Upper lobe of left lung (tissue), 6 donors: Measurements from ENCODE around the gene RUNX1. TPM values are rescaled to one million over a fixed set of nuclear protein-coding genes. Genes with fewer than 3 reads are reported as not detected.

Experiments
- ATAC-seq, 2 donors: fragments of 200-7000 bp; cut with Tn5 transposase; one replicate each; pipeline ENCODE4 v1.9.1; 2022; ENCODE audit warnings: mild to moderate bottlenecking in 2 of 2, moderate library complexity in 2 of 2; ENCODE audit not compliant: low FRiP score in 2 of 2
- DNase-seq, 2 donors: peaks; one replicate each; pipeline ENCODE4 v3.0.0-alpha.2; 2019 to 2020
- H3K27ac ChIP-seq, 4 donors: fragments of 200-600 bp; sonication (generic); one replicate each; pipeline ENCODE4 v1.5.1; 2016 to 2019
- H3K27me3 ChIP-seq, 4 donors: fragments of 200-600 bp; sonication (generic); one replicate each; pipeline ENCODE4 v1.5.1; 2017 to 2019
- H3K36me3 ChIP-seq, 4 donors: fragments of 200-600 bp; sonication (generic); one replicate each; pipeline ENCODE4 v1.5.1; 2016 to 2019
- H3K4me1 ChIP-seq, 4 donors: fragments of 200-600 bp; sonication (generic); one replicate each; pipeline ENCODE4 v1.5.1; 2018 to 2019
- H3K4me3 ChIP-seq, 4 donors: fragments of 200-600 bp; sonication (generic); one replicate each; pipeline ENCODE4 v1.5.1; 2017 to 2019; ENCODE audit warnings: mild to moderate bottlenecking in 2 of 4, moderate library complexity in 1 of 4
- H3K9me3 ChIP-seq, 4 donors: fragments of 200-600 bp; sonication (generic); one replicate each; pipeline ENCODE4 v1.5.1; 2018 to 2019
- CTCF ChIP-seq, 6 experiments: fragments of 450-650 bp in 4 of 6; fragments of 200-600 bp in 2 of 6; sonication (generic) in 2 of 6; IDR thresholded peaks; one replicate each; pipeline ENCODE4 v1.5.1; 2016 to 2019; ENCODE audit warnings: antibody characterized with exemption in 6 of 6
- EP300 ChIP-seq, 4 donors: sonication (generic); formaldehyde crosslinking; IDR thresholded peaks; one replicate each; pipeline ENCODE4 v1.5.1; 2017; ENCODE audit warnings: antibody characterized with exemption in 4 of 4, control low read depth in 2 of 4
- POLR2A ChIP-seq, 4 donors: fragments of 450-650 bp; IDR thresholded peaks; one replicate each; pipeline ENCODE4 v1.5.1; 2016 to 2017; ENCODE audit warnings: antibody characterized with exemption in 4 of 4, mild to moderate bottlenecking in 2 of 4
- POLR2AphosphoS5 ChIP-seq, 2 donors: sonication (generic); formaldehyde crosslinking; IDR thresholded peaks; one replicate each; pipeline ENCODE4 v1.5.1; 2017; ENCODE audit warnings: antibody characterized with exemption in 2 of 2
- WGBS, 2 donors: methylation state at CpG; one replicate each; pipeline ENCODE4 v1.1.5; 2017 to 2018; 5-methylcytosine and 5-hydroxymethylcytosine counted together
- total RNA-seq, 6 donors: library from RNA; depleted of rRNA in 4 of 6; stranded (reverse); fragments of >200 nt in 4 of 6; gene quantifications; one replicate each; pipeline versions ENCODE4 v1.1.0 to v1.2.1, GENCODE V29; 2016 to 2021
- donor health status: DM: no; HTN: no; CAD: no; lungs with moderate emphysema.
- donor health status: DM: no; HTN: yes; CAD: no; lungs with severe emphysema.

RUNX1 gene
- total RNA-seq, 6 donors from 2014 or later, result 62.2 to 252 (median 98.2) TPM

GRCh38 chr21:34790834-34791233, 258.3 kb downstream of the RUNX1 start:
- no peak for DNase-seq
- no peak overlapping the region for H3K4me3 ChIP-seq
- no peak overlapping the region for H3K27ac ChIP-seq
- no peaks in the 10 kb centered on the region for H3K27me3 ChIP-seq
- H3K4me1 ChIP-seq, result peaks cover 5 to 10% (median 6%) of the 10 kb centered on the region in 4 donors
- 38 to 42% methylated on average over 3 of the region's 3 CpGs for WGBS, 2 donors
- ATAC-seq, result no peak
- H3K9me3 ChIP-seq, result no peaks in the 10 kb centered on the region
- no peak for TF ChIP-seq EP300 (IDR thresholded peaks at IDR 0.05)
- TF ChIP-seq CTCF (IDR thresholded peaks at IDR 0.05), result no peak
- TF ChIP-seq POLR2AphosphoS5 (IDR thresholded peaks at IDR 0.05), result no peak
- TF ChIP-seq POLR2A (IDR thresholded peaks at IDR 0.05), result no peak
- H3K36me3 ChIP-seq, result peaks cover 3 to 25% (median 11%) of the 10 kb centered on the region in 4 donors

- Histone ChIP-seq H3K4me1 (peaks cover under 1 to 6% (median 2%) of the 10 kb centered on the region in 4 donors), H3K27ac (no peak overlapping the region), H3K27me3 (no peaks in the 10 kb centered on the region), H3K36me3 (peaks cover 3 to 25% (median 11%) of the 10 kb centered on the region in 4 donors), H3K9me3 (no peaks in the 10 kb centered on the region), H3K4me3 (no peak overlapping the region)
- no peak for ATAC-seq
- WGBS, 2 donors, result 82 to 84% methylated on average over 6 of the region's 6 CpGs
- DNase-seq, result no peak
- no peak for TF ChIP-seq EP300 (IDR thresholded peaks at IDR 0.05)
- no peak for TF ChIP-seq CTCF (IDR thresholded peaks at IDR 0.05)
- no peak for TF ChIP-seq POLR2A (IDR thresholded peaks at IDR 0.05)
- TF ChIP-seq POLR2AphosphoS5 (IDR thresholded peaks at IDR 0.05), result no peak
These were observed 258.8 kb downstream of the RUNX1 start for GRCh38 chr21:34790341-34790740.

GRCh38 chr21:34788879-34789278, 260.2 kb downstream of the RUNX1 start:
- TF ChIP-seq POLR2AphosphoS5 (IDR thresholded peaks at IDR 0.05), result no peak
- no peak for TF ChIP-seq EP300 (IDR thresholded peaks at IDR 0.05)
- no peak for TF ChIP-seq CTCF (IDR thresholded peaks at IDR 0.05)
- TF ChIP-seq POLR2A (IDR thresholded peaks at IDR 0.05), result no peak
- DNase-seq (no peak), ATAC-seq (no peak)
- WGBS, 2 donors, result 77 to 93% methylated on average over 1 of the region's 1 CpG
- Histone ChIP-seq H3K27me3 (no peaks in the 10 kb centered on the region), H3K9me3 (no peaks in the 10 kb centered on the region), H3K36me3 (peaks cover 3 to 25% (median 11%) of the 10 kb centered on the region in 4 donors), H3K4me3 (no peak overlapping the region), H3K4me1 (no peaks in the 10 kb centered on the region), H3K27ac (no peak overlapping the region)

- Histone ChIP-seq H3K27ac (no peak overlapping the region), H3K4me3 (no peak overlapping the region), H3K36me3 (peaks cover 0 to 4% (median 0%) of the 10 kb centered on the region in 4 donors), H3K27me3 (no peaks in the 10 kb centered on the region), H3K4me1 (no peaks in the 10 kb centered on the region), H3K9me3 (no peaks in the 10 kb centered on the region)
- no peak for ATAC-seq
- no peak for TF ChIP-seq POLR2AphosphoS5 (IDR thresholded peaks at IDR 0.05)
- no peak for TF ChIP-seq EP300 (IDR thresholded peaks at IDR 0.05)
- no peak for TF ChIP-seq CTCF (IDR thresholded peaks at IDR 0.05)
- no peak for TF ChIP-seq POLR2A (IDR thresholded peaks at IDR 0.05)
- DNase-seq, result no peak
- 98 to 100% methylated on average over 2 of the region's 2 CpGs for WGBS, 2 donors
These were observed 265.3 kb downstream of the RUNX1 start for GRCh38 chr21:34783815-34784214.
